Lower leg skin (tissue), 4 donors: Measurements from ENCODE around the gene SNAI1. TPM values are rescaled to one million over a fixed set of nuclear protein-coding genes. Genes with fewer than 3 reads are reported as not detected.

Experiments used
- DNase-seq, 2 donors: peaks; one replicate each; pipeline ENCODE4 v3.0.0-alpha.2; 2019; ENCODE audit warnings: low spot score in 2 of 2
- H3K4me3 ChIP-seq: fragments of 200-600 bp; sonication (generic); 2 replicates; pipeline ENCODE4 v1.5.1; 2017; ENCODE audit warnings: mild to moderate bottlenecking, low read depth; ENCODE audit not compliant: poor library complexity, severe bottlenecking
- POLR2A ChIP-seq, 2 donors: fragments of 450-650 bp; IDR thresholded peaks; one replicate each; pipeline ENCODE4 v1.6.1; 2016 to 2017; ENCODE audit warnings: antibody characterized with exemption in 2 of 2, mild to moderate bottlenecking in 1 of 2, moderate library complexity in 1 of 2
- WGBS, 2 donors: methylation state at CpG; one replicate each; pipeline ENCODE4 v1.1.5; 2018; 5-methylcytosine and 5-hydroxymethylcytosine counted together
- intact Hi-C: fragments of 100-400 bp; cut with DNase I; formaldehyde crosslinking; loops from one replicate; pipeline ENCODE4 v1.15.0; 2023; ENCODE audit warnings: low total_unique reads
- total RNA-seq, 4 donors: library from RNA; depleted of rRNA; stranded (reverse); fragments of >200 nt; gene quantifications; one replicate each; pipeline ENCODE4 v1.1.0, GENCODE V29; 2016
- TF ChIP-seq, protein P1 (sequence below), 3 donors: fragments of 450-650 bp; IDR thresholded peaks; one replicate each; pipeline ENCODE4 v1.5.1; 2016; ENCODE audit warnings: antibody characterized with exemption in 3 of 3, mild to moderate bottlenecking in 3 of 3, moderate library complexity in 2 of 3

Gene SNAI1
- total RNA-seq, 4 donors from 2014 or later = 0.65 to 3.7 (median 1.3) TPM

DNA sequence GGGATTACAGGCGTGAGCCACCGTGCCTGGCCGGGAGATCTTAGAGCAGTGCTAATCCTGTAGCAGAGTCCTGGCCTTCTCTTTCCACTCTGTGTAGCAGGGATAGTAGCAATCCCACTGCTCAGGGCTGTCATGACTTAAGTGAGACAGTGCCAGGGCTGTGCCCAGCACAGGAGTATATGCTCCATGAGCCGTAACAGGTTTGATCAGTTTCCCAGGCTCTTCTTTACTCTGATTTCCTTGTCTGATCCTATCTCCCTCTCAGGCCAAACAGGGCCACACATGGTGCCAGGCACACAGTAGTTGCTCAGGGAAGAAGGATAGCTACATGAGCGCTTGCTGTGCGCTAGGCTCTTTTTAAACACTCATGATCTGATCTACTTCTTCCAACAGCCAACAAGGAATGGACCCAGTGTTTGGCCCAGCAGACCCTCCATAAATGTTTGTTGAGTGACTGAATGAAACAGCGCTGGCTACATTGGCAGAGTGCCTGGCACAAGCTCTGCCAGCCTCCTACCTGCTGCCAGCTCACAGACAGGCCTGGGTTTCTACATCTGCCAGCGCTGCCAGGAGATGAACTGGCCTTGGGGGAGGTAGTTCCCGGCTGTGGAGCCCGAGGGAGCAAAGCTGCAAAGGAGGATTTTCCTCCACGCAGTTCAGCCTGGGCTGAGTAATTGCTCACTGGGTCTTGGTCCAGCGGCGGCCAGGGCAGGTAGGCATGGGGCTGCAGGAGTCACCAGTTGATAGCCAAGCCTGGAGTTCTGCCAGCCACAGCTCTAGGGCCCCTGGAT is 36.9 kb downstream of the SNAI1 start:
- no peak overlapping the region for H3K4me3 ChIP-seq
- intact Hi-C loops = no loop called here
- WGBS, 2 donors = 52 to 53% methylated on average over 12 of the region's 13 CpGs
- no peak for TF ChIP-seq POLR2A (IDR thresholded peaks at IDR 0.05)
- TF ChIP-seq, protein P1, sequence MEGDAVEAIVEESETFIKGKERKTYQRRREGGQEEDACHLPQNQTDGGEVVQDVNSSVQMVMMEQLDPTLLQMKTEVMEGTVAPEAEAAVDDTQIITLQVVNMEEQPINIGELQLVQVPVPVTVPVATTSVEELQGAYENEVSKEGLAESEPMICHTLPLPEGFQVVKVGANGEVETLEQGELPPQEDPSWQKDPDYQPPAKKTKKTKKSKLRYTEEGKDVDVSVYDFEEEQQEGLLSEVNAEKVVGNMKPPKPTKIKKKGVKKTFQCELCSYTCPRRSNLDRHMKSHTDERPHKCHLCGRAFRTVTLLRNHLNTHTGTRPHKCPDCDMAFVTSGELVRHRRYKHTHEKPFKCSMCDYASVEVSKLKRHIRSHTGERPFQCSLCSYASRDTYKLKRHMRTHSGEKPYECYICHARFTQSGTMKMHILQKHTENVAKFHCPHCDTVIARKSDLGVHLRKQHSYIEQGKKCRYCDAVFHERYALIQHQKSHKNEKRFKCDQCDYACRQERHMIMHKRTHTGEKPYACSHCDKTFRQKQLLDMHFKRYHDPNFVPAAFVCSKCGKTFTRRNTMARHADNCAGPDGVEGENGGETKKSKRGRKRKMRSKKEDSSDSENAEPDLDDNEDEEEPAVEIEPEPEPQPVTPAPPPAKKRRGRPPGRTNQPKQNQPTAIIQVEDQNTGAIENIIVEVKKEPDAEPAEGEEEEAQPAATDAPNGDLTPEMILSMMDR (IDR thresholded peaks at IDR 0.05) = no peak
- no peak for DNase-seq

DNA sequence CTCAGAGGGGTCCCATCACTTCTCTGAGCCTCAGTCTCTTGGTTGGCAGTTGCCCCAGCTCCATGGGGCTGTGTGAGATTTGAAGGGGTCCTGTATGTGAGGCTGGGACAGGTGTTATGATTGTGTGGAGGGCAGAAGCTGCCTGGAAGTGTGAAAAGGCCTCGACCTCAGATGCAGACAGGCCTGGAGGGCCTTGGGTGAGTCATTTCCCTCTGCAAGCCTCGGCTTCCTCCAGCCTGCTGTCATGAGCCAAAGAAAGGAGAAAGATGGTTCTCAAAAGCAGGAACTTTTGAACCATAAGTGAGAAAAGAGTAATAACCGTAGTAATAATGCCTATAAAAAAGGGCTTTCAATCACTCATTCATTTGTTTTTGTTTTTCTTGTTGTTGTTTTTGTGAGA is 37.5 kb downstream of the SNAI1 start:
- intact Hi-C loops = no loop called here
- no peak for DNase-seq
- no peak overlapping the region for H3K4me3 ChIP-seq
- WGBS, 2 donors = 46 to 52% methylated on average over 3 of the region's 3 CpGs
- TF ChIP-seq, protein P1 (IDR thresholded peaks at IDR 0.05) = no peak
- no peak for TF ChIP-seq POLR2A (IDR thresholded peaks at IDR 0.05)

DNA sequence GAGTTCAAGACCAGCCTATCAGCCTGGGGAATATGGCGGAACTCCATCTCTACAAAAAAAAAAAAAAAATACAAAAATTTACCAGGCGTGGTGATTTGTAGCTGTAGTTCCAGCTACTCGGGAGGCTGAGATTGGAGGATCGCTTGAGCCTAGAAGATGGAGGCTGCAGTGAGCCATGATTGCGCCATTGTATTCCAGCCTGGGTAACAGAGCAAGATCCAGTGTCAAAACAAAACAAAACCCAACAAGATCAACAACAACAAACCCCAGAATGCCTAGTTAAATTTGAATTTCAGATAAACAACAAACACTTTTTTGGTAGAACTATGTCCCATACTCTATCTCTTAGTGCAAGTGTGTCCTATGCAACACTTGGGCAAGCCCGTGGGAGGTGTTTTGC is 39.9 kb downstream of the SNAI1 start:
- DNase-seq = no peak
- H3K4me3 ChIP-seq = no peak overlapping the region
- 90 to 96% methylated on average over 6 of the region's 6 CpGs for WGBS, 2 donors
- intact Hi-C loops = no loop called here
- no peak for TF ChIP-seq POLR2A (IDR thresholded peaks at IDR 0.05)
- TF ChIP-seq, protein P1 (IDR thresholded peaks at IDR 0.05) = no peak

DNA sequence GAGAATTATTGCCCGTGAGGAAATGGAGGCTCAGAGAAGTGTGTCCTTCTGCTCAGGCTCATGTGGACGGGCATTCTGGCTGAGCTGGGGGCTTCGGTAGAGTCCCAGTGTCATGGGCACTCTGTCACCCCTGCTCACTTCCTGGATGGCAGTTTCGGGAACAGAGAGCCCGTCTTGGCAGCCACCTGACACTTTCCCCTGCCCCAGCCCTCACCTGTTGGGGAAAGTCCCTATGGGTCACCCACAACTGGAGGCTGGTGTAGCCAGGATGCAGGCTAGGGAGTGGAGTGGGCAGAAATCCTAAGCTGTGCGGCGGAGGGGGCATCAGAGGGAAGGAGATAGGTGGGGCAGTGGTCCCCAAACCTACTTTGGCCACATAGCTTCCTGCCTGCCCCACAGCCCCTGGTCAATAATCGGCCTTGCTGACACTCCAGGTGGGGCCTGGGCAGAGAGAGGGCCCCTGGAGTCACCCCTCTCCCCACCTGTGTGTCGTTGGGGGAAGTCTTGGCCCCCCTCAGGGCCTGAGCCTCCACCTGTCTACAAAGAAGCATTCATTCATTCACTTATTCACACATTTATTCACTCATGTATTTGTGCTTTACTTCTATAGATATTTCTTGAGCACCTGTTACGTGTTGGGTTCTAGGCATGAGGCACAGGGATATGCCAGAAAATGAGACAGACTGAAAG is 40.5 kb downstream of the SNAI1 start:
- no peak for TF ChIP-seq POLR2A (IDR thresholded peaks at IDR 0.05)
- intact Hi-C loops = no loop called here
- 76 to 87% methylated on average over 10 of the region's 10 CpGs for WGBS, 2 donors
- no peak overlapping the region for H3K4me3 ChIP-seq
- DNase-seq = no peak

DNA sequence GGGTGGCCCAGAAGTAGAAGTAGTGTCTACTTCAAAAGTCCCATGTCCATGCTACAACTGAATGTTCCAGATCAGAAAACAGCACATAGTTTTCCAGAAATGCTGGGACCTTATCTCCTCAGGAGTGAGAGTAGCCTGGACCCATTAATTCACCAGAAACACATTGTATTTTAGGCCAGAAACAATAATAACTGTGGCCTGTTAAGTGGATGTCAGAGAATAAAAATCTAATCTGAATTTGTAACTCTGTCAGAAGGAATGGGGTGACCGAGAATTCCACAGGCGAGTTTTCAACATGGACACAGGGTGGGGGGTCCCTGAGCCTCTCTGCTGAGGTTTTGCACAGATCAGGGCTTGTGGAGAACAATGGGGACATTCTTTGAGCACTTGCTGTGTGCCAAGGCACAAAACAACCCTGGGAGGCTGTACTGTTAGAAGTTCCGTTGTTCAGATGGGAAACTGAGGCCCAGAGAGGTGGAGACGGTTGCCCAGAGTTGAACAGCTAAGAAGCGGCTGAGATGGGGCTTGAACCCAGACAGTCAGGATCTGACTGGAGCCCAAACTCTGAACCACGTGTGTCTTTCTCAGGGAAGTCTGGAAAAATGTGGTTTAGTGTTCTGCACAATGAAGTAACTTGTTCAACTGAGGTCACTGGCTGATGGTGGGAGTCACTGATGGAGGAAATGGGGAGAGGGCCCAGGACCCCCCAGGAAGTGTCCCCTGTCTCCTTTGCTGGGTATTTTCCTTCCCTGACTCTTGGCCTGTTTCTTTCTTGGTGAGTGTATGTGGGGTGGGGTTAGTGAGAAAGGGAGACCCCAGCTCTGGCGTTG is 44.2 kb downstream of the SNAI1 start:
- H3K4me3 ChIP-seq = no peak overlapping the region
- DNase-seq = no peak
- intact Hi-C loops = no loop called here
- WGBS, 2 donors = 76 to 86% methylated on average over 7 of the region's 7 CpGs
- TF ChIP-seq POLR2A (IDR thresholded peaks at IDR 0.05) = no peak
- TF ChIP-seq, protein P1 (IDR thresholded peaks at IDR 0.05) = no peak
